ENCODE results near the gene CCDC190. TPM values are rescaled to one million over a fixed set of nuclear protein-coding genes. Genes with fewer than 3 reads are reported as not detected.
"Not testable (repeated sequence)": the region's sequence is repeated elsewhere in the genome, so short reads cannot be mapped to it uniquely, and the experiment has no call there.

The CCDC190 gene
- polyA plus RNA-seq, 3 donors: not detected

- Histone ChIP-seq H3K4me2 (replicated peaks; ENCODE audit: extremely low read depth, low read length, poor library complexity, severe bottlenecking) (no peak overlapping the region), H2AFZ (ENCODE audit: insufficient read depth, low read depth, low read length, poor library complexity, severe bottlenecking) (no peak overlapping the region), H3K4me3 (replicated peaks in 1 of 3; ENCODE audit: low read depth in 2 of 3, low read length in 3 of 3) (no peak overlapping the region), H3K27ac (ENCODE audit: low read depth in 1 of 2, low read length in 2 of 2) (no peak overlapping the region), H3K79me2 (ENCODE audit: insufficient read depth, low read length) (no peaks in the 10 kb centered on the region), H4K20me1 (ENCODE audit: insufficient read depth, low read length) (no peaks in the 10 kb centered on the region), H3K9me3 (replicated peaks in 1 of 2; ENCODE audit: control insufficient read depth in 1 of 2, insufficient read depth in 1 of 2, low read length in 2 of 2) (no peaks in the 10 kb centered on the region), H3K27me3 (ENCODE audit: control insufficient read depth in 2 of 2, insufficient read depth in 2 of 2, low read length in 2 of 2) (peaks cover 9 to 16% of the 10 kb centered on the region in 2 donors), H3K4me1 (ENCODE audit: control insufficient read depth in 1 of 2, insufficient read depth in 2 of 2, low read length in 2 of 2) (no peaks in the 10 kb centered on the region), H3K36me3 (replicated peaks in 1 of 2; ENCODE audit: control insufficient read depth in 1 of 2, insufficient read depth in 2 of 2, low read length in 2 of 2) (no peaks in the 10 kb centered on the region), H3K9ac (ENCODE audit: insufficient read depth, low read length, poor library complexity, severe bottlenecking) (no peak overlapping the region)
- 92% methylated on average over 1 of the region's 3 CpGs for WGBS (ENCODE audit: insufficient coverage)
- intact Hi-C loops (cut with micrococcal nuclease): loop anchor here in 1 of 2 donors (10.0 kb wide), 1 partner anchor 442 kb away; no protein-coding TSS in a partner anchor
- H3K4me1 Mint-ChIP-seq: no peaks in the 10 kb centered on the region
- H3K4me3 Mint-ChIP-seq: peak overlapping the region in 1 of 2 donors; percentile 49
- peaks cover 4 to 41% (median 5%) of the 10 kb centered on the region in 3 donors for H3K27me3 Mint-ChIP-seq (ENCODE audit: low read depth in 3 of 3)
- no peaks in the 10 kb centered on the region for H3K36me3 Mint-ChIP-seq
- H3K9me3 Mint-ChIP-seq: peaks cover 0 to 8% (median 2%) of the 10 kb centered on the region in 7 donors
- H3K27ac Mint-ChIP-seq: no peak overlapping the region
- TF ChIP-seq CTCF (IDR thresholded peaks at IDR 0.05): no peak
- DNase-seq: no peak
Observed at GRCh38 chr1:162872981-162873380, 12.0 kb upstream of the CCDC190 start.

GRCh38 chr1:162871417-162871816, 10.4 kb upstream of the CCDC190 start:
- not testable (repeated sequence) for H3K27ac Mint-ChIP-seq, H3K9me3 Mint-ChIP-seq

More at GRCh38 chr1:162871417-162871816, 10.4 kb upstream of the CCDC190 start:
- not testable (repeated sequence) for H4K20me1 ChIP-seq (ENCODE audit: insufficient read depth, low read length); H3K4me1 ChIP-seq (ENCODE audit: control insufficient read depth in 1 of 2, insufficient read depth in 2 of 2, low read length in 2 of 2); H3K36me3 ChIP-seq (replicated peaks in 1 of 2; ENCODE audit: control insufficient read depth in 1 of 2, insufficient read depth in 2 of 2, low read length in 2 of 2); DNase-seq; H3K27ac ChIP-seq (ENCODE audit: low read depth in 1 of 2, low read length in 2 of 2); H3K4me3 Mint-ChIP-seq; H3K36me3 Mint-ChIP-seq; H3K9ac ChIP-seq (ENCODE audit: insufficient read depth, low read length, poor library complexity, severe bottlenecking); H2AFZ ChIP-seq (ENCODE audit: insufficient read depth, low read depth, low read length, poor library complexity, severe bottlenecking); H3K4me2 ChIP-seq (replicated peaks; ENCODE audit: extremely low read depth, low read length, poor library complexity, severe bottlenecking); H3K4me1 Mint-ChIP-seq; H3K9me3 ChIP-seq (replicated peaks in 1 of 2; ENCODE audit: control insufficient read depth in 1 of 2, insufficient read depth in 1 of 2, low read length in 2 of 2); H3K79me2 ChIP-seq (ENCODE audit: insufficient read depth, low read length); H3K4me3 ChIP-seq (replicated peaks in 1 of 3; ENCODE audit: low read depth in 2 of 3, low read length in 3 of 3)
- H3K27me3 Mint-ChIP-seq (ENCODE audit: low read depth in 3 of 3): peaks cover 1 to 40% (median 5%) of the 10 kb centered on the region in 3 donors
- intact Hi-C loops (cut with micrococcal nuclease): loop anchor here in 1 of 2 donors (10.0 kb wide), 1 partner anchor 443 kb away; no protein-coding TSS in a partner anchor
- WGBS (ENCODE audit: insufficient coverage): no CpG with 5 or more reads among the region's 1 CpG
- peaks cover 9 to 14% of the 10 kb centered on the region in 2 donors for H3K27me3 ChIP-seq (ENCODE audit: control insufficient read depth in 2 of 2, insufficient read depth in 2 of 2, low read length in 2 of 2)
